Measurements from ENCODE around the gene RAB27A. TPM values are rescaled to one million over a fixed set of nuclear protein-coding genes. Genes with fewer than 3 reads are reported as not detected.

RAB27A gene
- total and polyA plus RNA-seq, 10 of the 15 experiments (the other 5 are each of a cell fraction or from before 2014, with no cell fraction given) = 13.3 to 139 (median 35.2) TPM

DNA sequence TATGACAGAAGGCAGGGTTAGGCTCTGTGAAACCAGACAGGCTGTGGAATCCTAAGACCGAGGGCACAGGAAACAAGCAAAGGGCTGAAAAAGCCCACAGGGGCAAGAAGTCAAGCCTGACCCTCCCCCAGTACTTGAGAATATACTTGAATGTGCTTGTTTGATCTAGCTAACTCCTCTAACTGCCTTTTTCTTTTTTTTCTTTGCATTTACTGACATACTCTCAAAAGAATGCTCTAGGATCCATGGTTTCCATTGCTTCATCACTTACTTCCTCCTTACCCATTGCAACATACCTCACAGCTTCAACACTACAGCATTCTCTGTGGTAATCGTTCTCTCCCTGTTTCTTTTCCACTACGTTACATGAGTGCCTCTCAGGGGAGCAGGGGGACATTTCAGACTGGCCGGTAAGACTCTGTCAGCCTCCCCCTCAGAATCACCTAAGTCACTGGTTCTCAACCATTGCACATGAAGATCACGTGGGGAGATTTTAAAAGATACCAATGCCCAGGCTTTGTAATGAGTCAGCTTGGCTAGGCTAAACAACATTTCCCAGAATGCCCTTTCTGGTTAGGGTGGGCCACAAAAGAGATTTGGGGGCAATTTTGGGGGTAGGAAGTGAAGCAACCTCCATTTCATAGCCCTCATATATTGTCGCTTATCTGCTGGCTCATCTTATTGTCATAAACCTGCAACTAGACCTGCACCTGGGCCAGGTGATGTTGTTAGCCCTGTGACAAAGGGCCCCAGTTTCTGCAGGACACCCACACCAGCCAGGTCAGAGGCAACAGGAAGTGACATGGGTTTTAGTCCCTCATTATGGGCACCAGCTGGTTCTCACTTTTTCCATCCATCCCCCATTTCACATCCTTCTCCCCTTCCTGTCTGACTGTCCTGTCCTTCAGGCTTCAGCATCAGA lies 68.3 kb downstream of the RAB27A start (continued):
- TF ChIP-seq EP300 (IDR thresholded peaks at IDR 0.05; ENCODE audit: borderline replicate concordance in 1 of 2, control insufficient read depth in 1 of 2, low read depth in 2 of 2, low read length in 2 of 2) = 0 out of 4 replicates have a peak, but pooled peaks of 1 of the 2 experiments have one; percentile 22
- TF ChIP-seq RAD51 (IDR thresholded peaks at IDR 0.05) = peak; percentile 85
- peak; percentile 16; the same call in 1 of the 2 replicates for TF ChIP-seq ZNF384 (IDR thresholded peaks at IDR 0.05; ENCODE audit: borderline replicate concordance, low read depth, low read length)
- TF ChIP-seq MEF2B (IDR thresholded peaks at IDR 0.05; ENCODE audit: partially characterized antibody, poor library complexity, severe bottlenecking) = peak; percentile 73
- 0 out of 2 replicates have a peak, but pooled peaks have one; percentile 11 for TF ChIP-seq CHD2 (IDR thresholded peaks at IDR 0.05; ENCODE audit: borderline replicate concordance, low read depth, low read length)
- peak; percentile 56 for TF ChIP-seq YY1 (IDR thresholded peaks at IDR 0.05; ENCODE audit: low read depth, low read length)
- TF ChIP-seq CREB1 (IDR thresholded peaks at IDR 0.05; ENCODE audit: low read depth) = peak; percentile 76
- TF ChIP-seq ATF7 (IDR thresholded peaks at IDR 0.05; ENCODE audit: low read depth) = peak; percentile 90
- TF ChIP-seq TBL1XR1 (IDR thresholded peaks at IDR 0.05; ENCODE audit: low read depth, low read length) = no peak
- TF ChIP-seq, protein P1, sequence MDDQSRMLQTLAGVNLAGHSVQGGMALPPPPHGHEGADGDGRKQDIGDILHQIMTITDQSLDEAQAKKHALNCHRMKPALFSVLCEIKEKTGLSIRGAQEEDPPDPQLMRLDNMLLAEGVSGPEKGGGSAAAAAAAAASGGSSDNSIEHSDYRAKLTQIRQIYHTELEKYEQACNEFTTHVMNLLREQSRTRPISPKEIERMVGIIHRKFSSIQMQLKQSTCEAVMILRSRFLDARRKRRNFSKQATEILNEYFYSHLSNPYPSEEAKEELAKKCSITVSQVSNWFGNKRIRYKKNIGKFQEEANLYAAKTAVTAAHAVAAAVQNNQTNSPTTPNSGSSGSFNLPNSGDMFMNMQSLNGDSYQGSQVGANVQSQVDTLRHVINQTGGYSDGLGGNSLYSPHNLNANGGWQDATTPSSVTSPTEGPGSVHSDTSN (IDR thresholded peaks at IDR 0.05; ENCODE audit: insufficient replicate concordance, low read depth, low read length) = no peak
- TF ChIP-seq BHLHE40 (IDR thresholded peaks at IDR 0.05; ENCODE audit: borderline replicate concordance in 1 of 2, low read depth in 2 of 2, low read length in 1 of 2) = peak; percentile 75 to 82; a peak in 3 of 4 replicates
- TF ChIP-seq FOXK2 (IDR thresholded peaks at IDR 0.05) = no peak
- TF ChIP-seq ZNF24 (IDR thresholded peaks at IDR 0.05) = no peak
- peak; percentile 64; the same call in 1 of the 2 replicates for TF ChIP-seq RUNX3 (IDR thresholded peaks at IDR 0.05; ENCODE audit: low read length)
- peak; percentile 33; the same call in 1 of the 2 replicates for TF ChIP-seq USF2 (IDR thresholded peaks at IDR 0.05; ENCODE audit: borderline replicate concordance, low read depth, low read length)
- no peak for TF ChIP-seq RFX5 (IDR thresholded peaks at IDR 0.05; ENCODE audit: low read depth, low read length)
- TF ChIP-seq IKZF1 (conservative IDR thresholded peaks at IDR 0.05) = peak; percentile 41; the same call in 1 of the 2 replicates
- peak; percentile 62; the same call in 1 of the 2 replicates for TF ChIP-seq RELB (IDR thresholded peaks at IDR 0.05; ENCODE audit: low read depth)
- peak in 1 of 2 experiments; percentile 77; a peak in 1 of 4 replicates for TF ChIP-seq CEBPB (IDR thresholded peaks at IDR 0.05; ENCODE audit: borderline replicate concordance in 1 of 2, low read depth in 2 of 2, low read length in 2 of 2)
- peak; percentile 56; the same call in 1 of the 2 replicates for TF ChIP-seq ZBED1 (IDR thresholded peaks at IDR 0.05; ENCODE audit: borderline replicate concordance)
- TF ChIP-seq IKZF2 (IDR thresholded peaks at IDR 0.05) = peak; percentile 49 to 60; a peak in 2 of 4 replicates
- TF ChIP-seq CHD1 (IDR thresholded peaks at IDR 0.05; ENCODE audit: low read depth, low read length) = no peak
